ENCODE data around the gene CAMTA1. TPM values are rescaled to one million over a fixed set of nuclear protein-coding genes. Genes with fewer than 3 reads are reported as not detected.

Gene CAMTA1
- polyA plus RNA-seq, 2 donors: 61.1 to 75.0 TPM

DNA sequence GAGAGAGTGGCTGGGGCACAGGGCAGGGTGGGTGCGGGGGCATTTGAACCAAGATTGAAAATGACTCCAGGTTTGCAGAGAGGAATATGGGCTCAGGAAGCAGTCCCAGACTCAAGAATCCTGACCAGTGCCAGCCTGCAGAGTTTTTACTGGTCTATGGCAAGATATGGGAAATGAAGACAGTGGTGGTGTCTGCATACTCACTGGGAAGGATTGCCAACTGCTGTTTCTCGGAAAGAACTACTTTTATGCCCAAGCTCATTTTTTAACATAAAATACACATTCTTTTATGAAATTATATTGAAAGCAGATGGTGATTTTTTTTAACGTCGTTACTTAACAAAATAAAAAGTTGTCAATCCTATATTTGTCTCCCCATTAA, 401.8 kb downstream of the CAMTA1 start:
- no peaks in the 10 kb centered on the region for H3K4me1 ChIP-seq (ENCODE audit: control insufficient read depth in 2 of 2, insufficient read depth in 2 of 2, low read length in 1 of 2)
- H3K27me3 ChIP-seq (ENCODE audit: control insufficient read depth in 1 of 2, insufficient read depth in 2 of 2, low read length in 2 of 2): no peaks in the 10 kb centered on the region
- no peak overlapping the region for H3K4me3 ChIP-seq (ENCODE audit: low read depth in 1 of 2, low read length in 2 of 2)
- H3K9me3 ChIP-seq (ENCODE audit: control insufficient read depth in 2 of 2, insufficient read depth in 1 of 2, low read depth in 1 of 2, low read length in 1 of 2): no peaks in the 10 kb centered on the region
- no peaks in the 10 kb centered on the region for H3K36me3 ChIP-seq (ENCODE audit: control insufficient read depth in 2 of 2, insufficient read depth in 2 of 2, low read length in 1 of 2)
- no peak overlapping the region for H3K27ac ChIP-seq (ENCODE audit: low read depth in 2 of 2, low read length in 1 of 2)
- 72 to 83% methylated on average over 4 of the region's 4 CpGs for WGBS, 2 donors

DNA sequence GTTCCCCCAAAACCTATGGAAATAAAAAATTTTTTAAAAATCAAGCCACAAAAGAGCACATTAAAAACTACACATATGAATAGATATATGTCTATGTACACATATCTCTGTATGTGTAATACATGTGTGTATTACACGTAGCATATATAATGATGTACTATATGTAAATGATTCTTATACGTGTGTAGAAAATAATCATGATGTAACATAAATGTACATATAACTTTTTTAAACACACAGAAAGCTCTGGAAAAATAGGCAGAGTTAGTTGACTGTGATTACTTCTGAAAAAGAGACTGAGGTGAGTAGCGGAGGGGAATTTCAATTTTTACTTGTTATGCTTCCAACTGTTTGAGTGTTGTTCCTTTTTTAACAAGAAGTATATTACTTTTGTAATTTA, 405.0 kb downstream of the CAMTA1 start:
- peaks cover 0 to under 1% of the 10 kb centered on the region in 2 donors for H3K4me1 ChIP-seq (ENCODE audit: control insufficient read depth in 2 of 2, insufficient read depth in 2 of 2, low read length in 1 of 2)
- WGBS, 2 donors: 90% methylated on average over 3 of the region's 3 CpGs

DNA sequence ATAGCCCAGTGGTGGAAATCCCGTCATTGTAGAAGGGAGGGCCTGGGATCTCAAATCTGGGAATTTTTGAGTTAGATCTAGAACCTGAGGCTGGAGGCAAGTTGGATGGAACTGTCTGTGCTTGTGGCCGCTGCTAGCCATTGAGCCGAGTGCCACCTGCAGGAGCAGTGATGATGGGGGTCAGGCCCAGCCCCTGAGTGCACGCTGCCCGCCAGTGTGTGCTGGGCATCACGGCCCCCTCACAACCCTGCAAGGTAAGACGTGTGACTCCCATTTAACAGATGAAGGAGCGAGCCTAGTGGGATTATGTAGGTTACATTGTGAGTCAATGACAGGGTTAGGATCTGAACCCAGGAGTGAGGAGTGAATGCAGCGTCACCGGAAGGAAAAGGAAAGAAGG, 407.2 kb downstream of the CAMTA1 start:
- Histone ChIP-seq H3K27ac (ENCODE audit: low read depth in 2 of 2, low read length in 1 of 2) (no peak overlapping the region), H3K4me3 (ENCODE audit: low read depth in 1 of 2, low read length in 2 of 2) (no peak overlapping the region), H3K36me3 (ENCODE audit: control insufficient read depth in 2 of 2, insufficient read depth in 2 of 2, low read length in 1 of 2) (no peaks in the 10 kb centered on the region), H3K4me1 (ENCODE audit: control insufficient read depth in 2 of 2, insufficient read depth in 2 of 2, low read length in 1 of 2) (peaks cover 0 to 2% of the 10 kb centered on the region in 2 donors), H3K27me3 (ENCODE audit: control insufficient read depth in 1 of 2, insufficient read depth in 2 of 2, low read length in 2 of 2) (no peaks in the 10 kb centered on the region), H3K9me3 (ENCODE audit: control insufficient read depth in 2 of 2, insufficient read depth in 1 of 2, low read depth in 1 of 2, low read length in 1 of 2) (no peaks in the 10 kb centered on the region)
- WGBS, 2 donors: 91 to 93% methylated on average over 10 of the region's 10 CpGs

More for the DNA sequence above, 405.0 kb downstream of the CAMTA1 start:
- Histone ChIP-seq H3K36me3 (ENCODE audit: control insufficient read depth in 2 of 2, insufficient read depth in 2 of 2, low read length in 1 of 2) (no peaks in the 10 kb centered on the region), H3K27ac (ENCODE audit: low read depth in 2 of 2, low read length in 1 of 2) (no peak overlapping the region), H3K27me3 (ENCODE audit: control insufficient read depth in 1 of 2, insufficient read depth in 2 of 2, low read length in 2 of 2) (no peaks in the 10 kb centered on the region), H3K9me3 (ENCODE audit: control insufficient read depth in 2 of 2, insufficient read depth in 1 of 2, low read depth in 1 of 2, low read length in 1 of 2) (no peaks in the 10 kb centered on the region), H3K4me3 (ENCODE audit: low read depth in 1 of 2, low read length in 2 of 2) (no peak overlapping the region)

DNA sequence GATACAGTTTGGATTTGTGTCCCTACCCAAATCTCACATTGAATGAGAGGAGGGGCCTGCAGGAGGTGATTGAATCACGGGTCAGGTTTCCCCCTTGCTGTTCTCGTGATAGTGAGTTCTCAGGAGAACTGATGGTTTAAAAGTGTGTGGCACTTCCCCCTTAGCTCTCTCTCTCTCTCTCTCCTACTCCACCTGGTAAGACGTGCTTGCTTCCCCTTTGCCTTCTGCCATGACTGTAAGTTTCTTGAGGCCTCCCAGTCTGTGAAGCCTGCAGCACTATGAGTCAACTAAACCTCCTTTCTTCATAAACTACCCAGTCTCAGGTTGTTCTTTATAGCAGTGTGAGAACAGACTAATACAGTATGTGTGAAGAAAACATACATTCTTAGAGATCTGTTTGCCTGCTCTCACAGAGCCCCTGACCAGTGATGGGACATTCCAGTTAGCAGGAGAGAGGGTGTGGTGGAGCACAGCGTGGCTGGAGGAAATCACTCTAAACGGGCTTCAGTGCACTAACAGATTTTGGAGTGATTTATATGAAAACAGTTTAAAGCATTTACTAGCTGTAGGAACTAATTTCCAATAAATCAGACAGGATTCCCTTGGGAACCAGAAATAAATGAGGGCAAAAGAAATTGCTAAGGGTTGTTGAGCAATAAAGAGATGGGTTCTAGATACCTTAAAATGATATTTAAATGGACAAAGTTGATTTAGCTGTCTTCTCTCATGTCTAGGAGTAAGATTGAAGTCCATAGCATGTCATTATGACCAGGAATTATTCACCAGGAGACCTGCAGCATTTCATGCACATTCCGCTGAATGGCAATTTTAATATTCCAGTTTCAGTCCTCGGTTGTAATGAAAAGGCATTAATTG, 411.0 kb downstream of the CAMTA1 start:
- peaks cover 0 to 5% of the 10 kb centered on the region in 2 donors for H3K27me3 ChIP-seq (ENCODE audit: control insufficient read depth in 1 of 2, insufficient read depth in 2 of 2, low read length in 2 of 2)
- 56 to 63% methylated on average over 7 of the region's 7 CpGs for WGBS, 2 donors
- peaks cover 0 to 2% of the 10 kb centered on the region in 2 donors for H3K4me1 ChIP-seq (ENCODE audit: control insufficient read depth in 2 of 2, insufficient read depth in 2 of 2, low read length in 1 of 2)
- H3K4me3 ChIP-seq (ENCODE audit: low read depth in 1 of 2, low read length in 2 of 2): no peak overlapping the region
- no peaks in the 10 kb centered on the region for H3K36me3 ChIP-seq (ENCODE audit: control insufficient read depth in 2 of 2, insufficient read depth in 2 of 2, low read length in 1 of 2)
- no peak overlapping the region for H3K27ac ChIP-seq (ENCODE audit: low read depth in 2 of 2, low read length in 1 of 2)
- H3K9me3 ChIP-seq (ENCODE audit: control insufficient read depth in 2 of 2, insufficient read depth in 1 of 2, low read depth in 1 of 2, low read length in 1 of 2): no peaks in the 10 kb centered on the region

DNA sequence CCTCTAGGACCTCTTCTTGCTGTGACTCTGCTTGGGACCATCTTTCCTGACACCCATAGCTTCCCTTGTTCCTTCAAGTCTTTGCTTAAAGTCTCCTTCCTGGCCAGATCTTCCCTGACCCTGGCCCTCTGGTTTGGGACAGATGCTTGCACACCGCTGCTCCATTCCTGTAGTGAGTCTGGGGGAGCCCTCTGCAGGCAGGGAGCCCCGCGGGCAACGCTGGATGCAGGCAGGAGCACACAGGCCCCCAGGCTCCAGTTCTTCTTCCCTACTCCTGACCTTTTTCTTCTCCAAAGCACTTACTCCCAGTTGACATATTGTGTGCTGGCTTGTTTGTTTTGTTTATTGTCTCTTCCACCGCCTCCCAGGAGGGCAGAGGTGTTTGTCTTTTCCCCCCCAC, 413.4 kb downstream of the CAMTA1 start:
- WGBS, 2 donors: 75 to 77% methylated on average over 5 of the region's 5 CpGs

DNA sequence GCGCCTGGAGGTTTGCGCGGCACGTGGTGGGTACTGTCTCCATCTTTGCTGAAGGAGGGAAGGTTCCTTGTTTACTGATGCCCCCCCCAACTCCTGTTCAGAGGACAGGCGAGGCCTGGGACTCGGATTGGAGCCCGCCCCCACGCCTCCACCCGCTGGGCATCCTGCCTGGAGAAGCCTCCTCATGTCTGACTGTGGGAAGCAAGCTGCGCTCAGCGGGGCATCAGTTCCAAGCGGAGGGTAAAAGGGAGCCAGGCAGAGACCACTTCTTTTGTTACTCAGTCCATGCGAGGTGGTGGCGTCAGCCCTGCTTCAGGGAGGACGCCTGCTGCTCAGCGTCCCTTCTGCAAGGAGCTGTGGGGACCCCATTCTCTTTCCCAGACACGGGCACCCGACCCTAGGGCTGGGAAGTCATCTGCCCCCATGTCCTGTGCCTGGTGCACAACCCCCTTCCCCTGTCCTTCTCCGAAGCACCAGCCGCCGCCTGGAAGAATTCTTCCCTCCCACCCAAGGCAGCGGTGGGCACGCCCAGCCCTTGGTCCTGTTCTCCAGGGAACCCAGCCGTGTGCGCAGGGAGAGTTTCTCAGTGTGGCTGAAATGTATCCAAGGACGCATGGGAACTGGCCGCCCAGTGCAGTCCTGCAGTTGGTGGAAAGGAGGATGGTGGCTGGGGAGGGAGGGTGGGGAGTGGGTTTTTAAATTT, 414.0 kb downstream of the CAMTA1 start:
- H3K36me3 ChIP-seq (ENCODE audit: control insufficient read depth in 2 of 2, insufficient read depth in 2 of 2, low read length in 1 of 2): no peaks in the 10 kb centered on the region
- H3K27me3 ChIP-seq (ENCODE audit: control insufficient read depth in 1 of 2, insufficient read depth in 2 of 2, low read length in 2 of 2): peaks cover 0 to 5% of the 10 kb centered on the region in 2 donors
- H3K4me1 ChIP-seq (ENCODE audit: control insufficient read depth in 2 of 2, insufficient read depth in 2 of 2, low read length in 1 of 2): peaks cover 0 to 2% of the 10 kb centered on the region in 2 donors
- H3K9me3 ChIP-seq (ENCODE audit: control insufficient read depth in 2 of 2, insufficient read depth in 1 of 2, low read depth in 1 of 2, low read length in 1 of 2): no peaks in the 10 kb centered on the region
- H3K27ac ChIP-seq (ENCODE audit: low read depth in 2 of 2, low read length in 1 of 2): no peak overlapping the region
- WGBS, 2 donors: 27 to 57% methylated on average over 27 of the region's 27 CpGs
- no peak overlapping the region for H3K4me3 ChIP-seq (ENCODE audit: low read depth in 1 of 2, low read length in 2 of 2)

More for the DNA sequence above, 413.4 kb downstream of the CAMTA1 start:
- Histone ChIP-seq H3K9me3 (ENCODE audit: control insufficient read depth in 2 of 2, insufficient read depth in 1 of 2, low read depth in 1 of 2, low read length in 1 of 2) (no peaks in the 10 kb centered on the region), H3K36me3 (ENCODE audit: control insufficient read depth in 2 of 2, insufficient read depth in 2 of 2, low read length in 1 of 2) (no peaks in the 10 kb centered on the region), H3K4me1 (ENCODE audit: control insufficient read depth in 2 of 2, insufficient read depth in 2 of 2, low read length in 1 of 2) (peaks cover 0 to 2% of the 10 kb centered on the region in 2 donors), H3K27ac (ENCODE audit: low read depth in 2 of 2, low read length in 1 of 2) (no peak overlapping the region), H3K27me3 (ENCODE audit: control insufficient read depth in 1 of 2, insufficient read depth in 2 of 2, low read length in 2 of 2) (peaks cover 0 to 5% of the 10 kb centered on the region in 2 donors), H3K4me3 (ENCODE audit: low read depth in 1 of 2, low read length in 2 of 2) (no peak overlapping the region)

DNA sequence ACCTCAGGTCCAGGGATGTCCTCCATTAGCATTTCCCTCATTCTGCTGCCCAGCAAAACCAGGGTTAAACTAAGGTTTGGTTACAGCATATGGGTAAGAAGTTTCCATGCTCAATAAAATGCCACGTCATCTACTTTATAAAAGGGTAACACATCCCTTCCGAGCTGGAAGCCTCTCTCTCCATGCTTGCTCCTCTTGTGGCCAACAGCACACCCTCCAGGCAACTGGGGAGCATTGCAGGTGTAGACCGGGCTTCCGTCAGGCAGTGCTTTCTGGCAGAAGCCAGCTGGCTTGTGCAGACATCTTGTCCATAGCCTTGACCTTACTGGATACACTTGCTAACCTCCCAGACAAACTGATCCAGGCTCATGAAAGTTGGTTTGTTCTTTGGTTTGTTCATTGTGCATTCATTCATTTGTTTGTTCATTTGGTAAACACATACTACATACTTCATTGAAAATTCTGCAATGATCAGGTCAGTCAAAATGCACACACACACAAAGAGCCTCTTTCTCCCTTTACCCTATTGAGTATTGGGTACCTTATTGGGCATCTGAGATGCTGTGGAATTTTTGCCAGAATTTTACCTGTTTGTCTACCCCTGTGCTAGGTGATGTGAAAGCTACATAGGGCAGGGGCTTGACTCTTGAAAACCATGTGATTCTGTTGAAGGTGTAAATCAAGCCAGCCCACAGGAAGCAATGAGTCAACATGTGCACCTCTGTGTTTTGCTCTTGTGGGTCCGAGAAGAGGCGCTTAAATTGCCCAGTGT, 422.8 kb downstream of the CAMTA1 start:
- H3K4me3 ChIP-seq (ENCODE audit: low read depth in 1 of 2, low read length in 2 of 2): no peak overlapping the region
- WGBS, 2 donors: 24 to 31% methylated on average over 6 of the region's 6 CpGs
- H3K27me3 ChIP-seq (ENCODE audit: control insufficient read depth in 1 of 2, insufficient read depth in 2 of 2, low read length in 2 of 2): peaks cover 0 to 6% of the 10 kb centered on the region in 2 donors
- H3K27ac ChIP-seq (ENCODE audit: low read depth in 2 of 2, low read length in 1 of 2): no peak overlapping the region
- no peaks in the 10 kb centered on the region for H3K36me3 ChIP-seq (ENCODE audit: control insufficient read depth in 2 of 2, insufficient read depth in 2 of 2, low read length in 1 of 2)
- no peaks in the 10 kb centered on the region for H3K9me3 ChIP-seq (ENCODE audit: control insufficient read depth in 2 of 2, insufficient read depth in 1 of 2, low read depth in 1 of 2, low read length in 1 of 2)
- H3K4me1 ChIP-seq (ENCODE audit: control insufficient read depth in 2 of 2, insufficient read depth in 2 of 2, low read length in 1 of 2): no peaks in the 10 kb centered on the region

DNA sequence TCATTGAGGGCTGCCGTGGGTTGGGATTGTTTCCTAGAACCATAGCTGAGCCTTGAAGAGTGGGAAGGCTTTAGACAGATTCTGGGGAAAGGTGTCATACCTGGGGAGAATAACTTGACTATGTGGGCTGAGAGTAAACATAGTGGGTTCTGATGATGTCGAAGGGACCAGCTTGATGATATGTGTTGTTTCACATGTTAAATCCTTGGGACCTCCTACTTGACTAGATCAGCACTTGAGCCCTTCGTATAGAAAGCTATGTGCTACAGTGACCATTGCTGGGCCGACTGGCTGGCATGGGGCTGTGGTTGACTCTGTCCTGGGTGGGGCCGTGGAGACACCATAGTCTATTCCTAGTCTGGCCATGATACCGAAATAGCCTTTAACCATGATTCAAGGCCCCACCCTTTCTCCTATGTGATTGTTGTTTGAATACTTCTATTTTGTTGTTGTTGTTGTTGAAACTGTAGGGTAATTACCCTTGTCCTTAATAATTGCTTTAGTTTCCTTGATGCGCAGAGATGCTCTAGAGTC, 423.5 kb downstream of the CAMTA1 start:
- no peak overlapping the region for H3K4me3 ChIP-seq (ENCODE audit: low read depth in 1 of 2, low read length in 2 of 2)
- no peaks in the 10 kb centered on the region for H3K9me3 ChIP-seq (ENCODE audit: control insufficient read depth in 2 of 2, insufficient read depth in 1 of 2, low read depth in 1 of 2, low read length in 1 of 2)
- no peak overlapping the region for H3K27ac ChIP-seq (ENCODE audit: low read depth in 2 of 2, low read length in 1 of 2)
- no peaks in the 10 kb centered on the region for H3K4me1 ChIP-seq (ENCODE audit: control insufficient read depth in 2 of 2, insufficient read depth in 2 of 2, low read length in 1 of 2)
- peaks cover 0 to 6% of the 10 kb centered on the region in 2 donors for H3K27me3 ChIP-seq (ENCODE audit: control insufficient read depth in 1 of 2, insufficient read depth in 2 of 2, low read length in 2 of 2)
- 82 to 84% methylated on average over 7 of the region's 7 CpGs for WGBS, 2 donors
- H3K36me3 ChIP-seq (ENCODE audit: control insufficient read depth in 2 of 2, insufficient read depth in 2 of 2, low read length in 1 of 2): no peaks in the 10 kb centered on the region

DNA sequence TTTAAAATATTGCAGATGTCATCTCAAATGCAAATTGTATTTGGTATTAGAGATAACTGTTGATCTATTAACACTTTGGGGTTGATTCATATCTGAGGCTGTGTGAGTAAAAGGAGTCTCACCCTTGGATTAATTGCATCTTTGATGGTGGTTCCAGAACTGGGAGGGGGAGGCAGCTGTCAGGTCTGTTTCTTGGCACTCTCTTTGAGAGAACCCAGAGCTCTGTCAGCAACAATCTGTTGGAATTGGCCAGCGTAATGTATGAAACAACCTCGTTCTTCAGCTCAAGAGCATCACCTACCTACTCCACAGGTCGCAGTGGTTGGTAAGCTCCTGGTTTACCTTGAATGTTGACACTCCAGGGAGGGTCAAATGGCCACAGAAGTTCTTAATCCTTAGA, 424.1 kb downstream of the CAMTA1 start:
- no peaks in the 10 kb centered on the region for H3K36me3 ChIP-seq (ENCODE audit: control insufficient read depth in 2 of 2, insufficient read depth in 2 of 2, low read length in 1 of 2)
- H3K4me3 ChIP-seq (ENCODE audit: low read depth in 1 of 2, low read length in 2 of 2): no peak overlapping the region
- no peaks in the 10 kb centered on the region for H3K4me1 ChIP-seq (ENCODE audit: control insufficient read depth in 2 of 2, insufficient read depth in 2 of 2, low read length in 1 of 2)
- no peak overlapping the region for H3K27ac ChIP-seq (ENCODE audit: low read depth in 2 of 2, low read length in 1 of 2)
- H3K9me3 ChIP-seq (ENCODE audit: control insufficient read depth in 2 of 2, insufficient read depth in 1 of 2, low read depth in 1 of 2, low read length in 1 of 2): no peaks in the 10 kb centered on the region
- WGBS, 2 donors: 51 to 56% methylated on average over 3 of the region's 3 CpGs
- H3K27me3 ChIP-seq (ENCODE audit: control insufficient read depth in 1 of 2, insufficient read depth in 2 of 2, low read length in 2 of 2): peaks cover 0 to 6% of the 10 kb centered on the region in 2 donors
